HG02885 (cell line): Measurements from ENCODE around the gene SCN4A.
"Not testable (repeated sequence)": the region's sequence is repeated elsewhere in the genome, so short reads cannot be mapped to it uniquely, and the experiment has no call there.

ENCODE experiments used
- ATAC-seq: cut with Tn5 transposase; IDR thresholded peaks from one replicate; pipeline ENCODE4 v1.9.1; 2021; ENCODE audit warnings: mild to moderate bottlenecking; ENCODE audit not compliant: unreplicated experiment, poor library complexity

Gene SCN4A

DNA sequence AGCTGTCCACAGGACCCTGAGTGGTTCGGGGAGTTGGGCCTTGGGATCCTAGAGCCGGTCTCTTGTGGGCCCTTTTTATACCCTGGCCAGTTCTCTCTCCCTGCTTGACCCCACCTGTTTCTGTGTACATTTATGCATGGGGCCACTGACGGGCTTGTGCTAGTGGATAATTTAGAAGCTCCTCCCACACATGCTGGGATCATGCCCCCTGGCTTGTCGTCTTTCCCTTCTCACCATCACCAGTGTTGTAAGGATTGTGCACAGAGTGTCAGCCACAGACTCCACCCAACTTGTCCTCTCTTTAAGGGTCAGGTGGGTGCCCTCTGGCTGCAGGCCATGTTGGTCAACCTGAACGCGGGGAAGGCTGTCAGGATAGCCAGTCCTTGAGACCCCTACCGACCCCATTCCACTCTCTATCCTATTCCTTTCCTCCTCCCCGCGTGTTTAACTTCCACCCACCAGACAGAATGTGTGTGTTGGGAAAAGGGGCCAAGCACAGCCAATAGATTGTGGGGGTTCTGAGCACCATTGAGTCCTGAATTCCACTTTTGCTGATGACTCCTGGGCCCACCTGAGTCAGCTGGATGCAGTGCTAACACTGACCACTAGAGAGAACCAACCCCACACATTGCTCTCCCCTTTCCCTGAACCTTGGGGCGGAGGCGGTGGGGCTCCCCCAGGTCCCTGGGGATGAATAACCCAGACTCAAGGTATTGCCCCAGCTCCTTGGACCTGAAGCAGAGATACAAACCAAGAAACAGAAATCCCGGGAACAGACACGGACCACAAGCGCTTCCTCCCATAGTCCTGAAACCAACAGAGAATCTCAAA lies 76.0 kb downstream of the SCN4A start, which contains the start of gene CSH1:
Gene CSH1 (minus strand): TSS at position 51 of the 831 bp plus-strand sequence. CDS start 63 bp downstream, outside the sequence.
- not testable (repeated sequence) for ATAC-seq

DNA sequence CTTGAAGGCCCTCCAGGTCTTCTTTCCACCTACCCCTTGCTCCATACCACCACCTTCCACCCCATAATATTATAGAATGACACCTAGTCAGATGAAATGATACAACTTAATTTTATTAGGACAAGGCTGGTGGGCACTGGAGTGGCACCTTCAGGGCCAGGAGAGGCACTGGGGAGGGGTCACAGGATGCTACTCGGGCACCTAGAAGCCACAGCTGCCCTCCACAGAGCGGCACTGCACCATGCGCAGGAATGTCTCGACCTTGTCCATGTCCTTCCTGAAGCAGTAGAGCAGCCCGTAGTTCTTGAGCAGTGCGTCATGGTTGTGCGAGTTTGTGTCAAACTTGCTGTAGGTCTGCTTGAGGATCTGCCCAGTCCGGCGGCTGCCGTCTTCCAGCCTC lies 77.9 kb downstream of the SCN4A start:
- not testable (repeated sequence) for ATAC-seq

DNA sequence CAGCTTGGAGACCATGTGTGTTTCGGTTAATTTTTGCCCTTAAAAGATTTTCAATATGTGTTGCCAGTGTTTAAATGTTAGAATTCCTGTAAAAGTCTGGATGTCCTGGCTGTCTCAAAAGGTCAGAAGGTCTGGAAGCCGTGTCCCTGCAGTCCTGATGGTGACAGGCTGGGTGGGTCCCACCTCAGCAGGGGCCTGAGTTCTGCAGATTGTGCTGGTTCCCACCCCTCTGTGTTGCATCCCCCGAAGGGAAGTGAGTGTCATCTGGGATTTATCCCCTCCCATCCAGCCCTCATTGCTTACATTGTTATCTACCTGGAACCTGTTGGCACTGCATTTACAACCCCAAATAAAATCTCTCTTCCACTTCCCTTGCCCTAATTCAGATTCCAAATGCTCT lies 78.7 kb downstream of the SCN4A start:
- not testable (repeated sequence) for ATAC-seq

DNA sequence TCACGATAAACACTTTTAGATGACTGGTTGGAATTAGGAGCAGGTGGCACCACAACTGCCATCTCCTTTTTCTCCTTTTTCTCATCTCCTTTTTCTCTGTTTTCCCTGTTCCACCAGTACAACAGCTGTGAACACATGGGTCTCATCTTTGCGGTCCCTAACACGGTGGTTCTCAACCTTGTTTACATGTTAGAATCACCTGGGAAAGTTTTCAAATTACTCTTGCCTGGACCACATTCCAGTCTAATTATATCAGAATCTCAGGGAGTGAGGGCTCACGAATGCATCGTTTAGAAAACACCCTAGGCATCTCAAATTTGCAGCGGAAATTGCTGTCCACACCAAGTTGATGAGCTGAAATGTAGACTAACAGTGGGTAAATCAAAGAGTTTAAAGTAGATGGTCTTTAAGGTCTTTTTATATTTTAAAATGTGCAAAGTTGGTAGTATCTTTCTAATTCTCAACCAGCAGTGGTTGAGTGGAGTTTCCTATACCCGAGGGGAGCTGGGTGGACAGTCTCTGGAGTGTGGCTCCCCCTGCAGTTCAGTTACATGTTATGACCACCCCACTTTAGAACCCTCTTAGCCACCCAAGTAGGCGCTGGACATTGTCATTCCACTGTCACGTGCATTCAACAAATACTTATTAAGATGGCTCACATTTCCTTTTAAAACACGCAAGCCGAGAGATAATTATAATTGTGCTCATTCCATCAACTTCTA lies 80.2 kb downstream of the SCN4A start:
- not testable (repeated sequence) for ATAC-seq

DNA sequence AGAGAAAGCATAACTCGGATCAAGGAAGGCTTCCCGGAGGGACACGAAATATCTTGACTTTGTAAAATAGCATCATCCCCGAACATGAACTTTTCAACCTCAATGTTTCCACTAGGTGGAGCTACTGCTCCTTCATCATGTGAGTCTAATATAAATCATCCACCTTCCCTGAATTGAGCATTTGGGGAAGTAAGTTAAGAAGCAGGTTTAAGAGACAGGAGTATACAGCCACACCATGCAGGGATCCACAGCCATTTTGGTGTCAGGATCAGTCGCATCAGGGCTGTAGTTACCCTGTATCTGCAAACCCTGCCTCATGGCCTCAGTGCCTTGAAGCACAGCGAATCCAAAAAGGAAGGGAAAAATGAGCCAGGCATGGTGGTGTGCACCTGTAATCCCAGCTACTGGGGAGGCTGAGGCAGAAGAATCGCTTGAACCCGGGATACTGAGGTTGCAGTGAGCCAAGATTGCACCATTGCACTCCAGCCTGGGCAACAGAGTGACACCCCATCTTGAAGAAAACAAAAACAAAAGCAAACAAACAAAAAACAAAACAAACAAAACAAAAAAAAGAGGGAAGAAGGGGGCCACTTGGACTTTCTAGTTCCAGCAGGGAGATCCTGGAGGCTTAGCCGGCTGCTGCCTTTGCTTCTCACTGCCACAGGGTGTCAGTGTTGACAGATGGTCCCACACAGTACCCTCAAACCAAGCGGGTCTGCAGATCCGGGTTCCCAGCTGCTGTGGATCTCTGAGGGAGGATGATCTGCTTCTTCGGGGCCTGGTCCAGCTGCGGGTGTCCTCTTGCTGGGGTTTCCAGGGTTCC lies 83.5 kb downstream of the SCN4A start:
- not testable (repeated sequence) for ATAC-seq
